ENCODE measurements around the gene AQP2. TPM values are rescaled to one million over a fixed set of nuclear protein-coding genes. Genes with fewer than 3 reads are reported as not detected.

The AQP2 gene
- total and polyA plus RNA-seq, 2 of the 4 experiments (the other 2 are of a cell fraction): not detected

- H2BK120ac ChIP-seq (ENCODE audit: low read depth, low read length): no peak overlapping the region
- H3K4me2 ChIP-seq (ENCODE audit: low read depth, low read length): no peak overlapping the region
- ChIA-PET CTCF (interaction anchor here (1.1 to 1.8 kb wide), 2 partner anchors 7 to 14 kb away, joined by 3 to 6 read pairs; no protein-coding TSS in a partner anchor), POLR2A (ENCODE audit: unreplicated experiment) (no interaction called here)
- no peaks in the 10 kb centered on the region for H4K20me1 ChIP-seq (ENCODE audit: insufficient read depth, low read length)
- no peak overlapping the region for H3K27ac ChIP-seq (ENCODE audit: insufficient read depth, low read length)
- DNase-seq: no peak
- intact Hi-C loops (cut with micrococcal nuclease) (loop anchor here (10.0 kb wide), 1 partner anchor 215 kb away; no protein-coding TSS in a partner anchor), in situ Hi-C loops (cut with MboI; ENCODE audit: low sequenced_read_pairs) (loop anchor here (10.0 kb wide), 1 partner anchor 185 kb away; no protein-coding TSS in a partner anchor), dilution Hi-C loops (cut with HindIII; ENCODE audit: low sequenced_read_pairs, unreplicated experiment) (no loop called here)
- H3K56ac ChIP-seq (ENCODE audit: extremely low read depth, insufficient read depth, low read length): no peak overlapping the region
- no peaks in the 10 kb centered on the region; the same call in 1 of the 2 replicates for H3K9me3 ChIP-seq (ENCODE audit: control insufficient read depth, insufficient read depth, low read length)
- BruUV-seq (replicated peaks): no TSS peak
- H3K27me3 ChIP-seq (ENCODE audit: control insufficient read depth, insufficient read depth, low read length): peaks cover 96% of the 10 kb centered on the region
- H3K4ac ChIP-seq (ENCODE audit: low read depth, low read length): no peak overlapping the region
- no peaks in the 10 kb centered on the region for H3K79me1 ChIP-seq (ENCODE audit: low read depth in 1 of 2, low read length in 2 of 2)
- H2AFZ ChIP-seq (replicated peaks; ENCODE audit: low read length, poor library complexity): peak overlapping the region; percentile 56
- no peaks in the 10 kb centered on the region for H3K36me3 ChIP-seq (ENCODE audit: control insufficient read depth, insufficient read depth, low read length)
- no peak overlapping the region for H2BK5ac ChIP-seq (ENCODE audit: low read depth, low read length, poor library complexity, severe bottlenecking)
- H2BK20ac ChIP-seq (ENCODE audit: low read depth, low read length): no peak overlapping the region
- no peak overlapping the region for H3K14ac ChIP-seq (replicated peaks; ENCODE audit: low read depth, low read length)
- TF ChIP-seq CEBPB (IDR thresholded peaks at IDR 0.05; ENCODE audit: low read depth, low read length) (no peak), SMC3 (IDR thresholded peaks at IDR 0.05; ENCODE audit: low read depth, low read length) (no peak)
- H3K9me1 ChIP-seq (ENCODE audit: insufficient read depth, low read length): no peaks in the 10 kb centered on the region
- H3K18ac ChIP-seq (ENCODE audit: low read depth, low read length): no peak overlapping the region
- ATAC-seq (ENCODE audit: low read depth): no peak
- H4K91ac ChIP-seq (ENCODE audit: insufficient read depth, low read depth, low read length): no peak overlapping the region
- no peak overlapping the region for H4K5ac ChIP-seq (ENCODE audit: low read depth, low read length)
- H4K8ac ChIP-seq (ENCODE audit: low read depth in 2 of 2, low read length in 2 of 2): no peak overlapping the region
- no peak overlapping the region for H2BK15ac ChIP-seq (ENCODE audit: low read depth, low read length)
- H3K4me3 ChIP-seq (ENCODE audit: insufficient read depth, low read depth, low read length): no peak overlapping the region
- no peak overlapping the region for H2AK9ac ChIP-seq (replicated peaks; ENCODE audit: low read depth, low read length, poor library complexity)
- H2AK5ac ChIP-seq (ENCODE audit: low read depth, low read length): no peak overlapping the region
- no peaks in the 10 kb centered on the region for H3K4me1 ChIP-seq (ENCODE audit: control insufficient read depth, insufficient read depth, low read length)
- H3K9ac ChIP-seq (ENCODE audit: low read depth, low read length): no peak overlapping the region
- WGBS, 2 experiments (ENCODE audit: extremely low coverage in 2 of 2, insufficient read length in 1 of 2): 39% methylated on average over 6 of the region's 11 CpGs; no CpG with 5 or more reads in 1 of the 2 experiments
- no peak overlapping the region for H3K23ac ChIP-seq (ENCODE audit: low read depth, low read length)
Measured at GRCh38 chr12:49959685-49960473, 9.3 kb downstream of the AQP2 start.

All from IMR-90 (cell line).